ENCODE data around the gene CFDP1.

The CFDP1 gene

DNA sequence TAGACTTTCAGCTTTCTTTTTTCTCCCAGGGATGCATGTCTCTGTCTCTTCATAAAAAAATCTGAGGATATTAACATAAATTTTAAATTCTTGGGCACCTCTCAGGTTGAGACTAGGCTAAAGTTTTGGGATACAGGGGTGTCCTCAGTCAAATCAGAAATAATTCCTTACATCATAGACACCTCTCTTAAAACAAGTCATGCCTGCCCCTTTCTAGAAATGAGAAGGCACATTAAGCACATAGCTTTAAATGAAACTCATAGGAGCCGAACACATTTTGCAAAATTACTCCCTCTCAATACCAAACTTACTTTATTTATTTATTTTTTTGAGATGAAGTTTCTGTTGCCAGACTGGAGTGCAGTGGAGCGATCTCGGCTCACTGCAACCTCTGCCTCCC is 114.6 kb downstream of the CFDP1 start:
- H3K4me3 ChIP-seq (ENCODE audit: low read depth, low read length): no peak overlapping the region
- in situ Hi-C loops (cut with HindIII; ENCODE audit: low sequenced_read_pairs): no loop called here
- DNase-seq (ENCODE audit: low read depth, low spot score): no peak
- TF ChIP-seq, protein P1, sequence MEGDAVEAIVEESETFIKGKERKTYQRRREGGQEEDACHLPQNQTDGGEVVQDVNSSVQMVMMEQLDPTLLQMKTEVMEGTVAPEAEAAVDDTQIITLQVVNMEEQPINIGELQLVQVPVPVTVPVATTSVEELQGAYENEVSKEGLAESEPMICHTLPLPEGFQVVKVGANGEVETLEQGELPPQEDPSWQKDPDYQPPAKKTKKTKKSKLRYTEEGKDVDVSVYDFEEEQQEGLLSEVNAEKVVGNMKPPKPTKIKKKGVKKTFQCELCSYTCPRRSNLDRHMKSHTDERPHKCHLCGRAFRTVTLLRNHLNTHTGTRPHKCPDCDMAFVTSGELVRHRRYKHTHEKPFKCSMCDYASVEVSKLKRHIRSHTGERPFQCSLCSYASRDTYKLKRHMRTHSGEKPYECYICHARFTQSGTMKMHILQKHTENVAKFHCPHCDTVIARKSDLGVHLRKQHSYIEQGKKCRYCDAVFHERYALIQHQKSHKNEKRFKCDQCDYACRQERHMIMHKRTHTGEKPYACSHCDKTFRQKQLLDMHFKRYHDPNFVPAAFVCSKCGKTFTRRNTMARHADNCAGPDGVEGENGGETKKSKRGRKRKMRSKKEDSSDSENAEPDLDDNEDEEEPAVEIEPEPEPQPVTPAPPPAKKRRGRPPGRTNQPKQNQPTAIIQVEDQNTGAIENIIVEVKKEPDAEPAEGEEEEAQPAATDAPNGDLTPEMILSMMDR (IDR thresholded peaks at IDR 0.05; ENCODE audit: low read depth, low read length): no peak

DNA sequence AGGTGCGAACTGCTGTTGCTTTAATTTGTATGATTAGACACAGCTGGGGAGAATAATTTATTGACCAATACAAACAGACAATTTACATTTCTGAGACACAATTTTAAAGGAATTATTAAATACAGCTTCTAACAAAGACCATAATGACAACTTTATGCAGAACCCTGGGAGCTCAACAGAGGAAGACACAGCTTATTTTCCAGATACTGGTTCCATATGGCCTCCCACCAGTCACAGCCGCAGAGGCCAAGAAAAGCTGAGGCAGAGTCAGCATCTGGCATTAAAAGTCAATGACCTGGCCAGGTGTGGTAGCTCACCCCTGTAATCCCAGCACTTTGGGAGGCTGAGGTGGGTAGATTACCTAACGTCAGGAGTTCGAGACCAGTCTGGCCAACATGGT is 115.8 kb downstream of the CFDP1 start:
- TF ChIP-seq, protein P1 (IDR thresholded peaks at IDR 0.05; ENCODE audit: low read depth, low read length): no peak
- no peak overlapping the region for H3K4me3 ChIP-seq (ENCODE audit: low read depth, low read length)
- DNase-seq (ENCODE audit: low read depth, low spot score): no peak
- in situ Hi-C loops (cut with HindIII; ENCODE audit: low sequenced_read_pairs): no loop called here

DNA sequence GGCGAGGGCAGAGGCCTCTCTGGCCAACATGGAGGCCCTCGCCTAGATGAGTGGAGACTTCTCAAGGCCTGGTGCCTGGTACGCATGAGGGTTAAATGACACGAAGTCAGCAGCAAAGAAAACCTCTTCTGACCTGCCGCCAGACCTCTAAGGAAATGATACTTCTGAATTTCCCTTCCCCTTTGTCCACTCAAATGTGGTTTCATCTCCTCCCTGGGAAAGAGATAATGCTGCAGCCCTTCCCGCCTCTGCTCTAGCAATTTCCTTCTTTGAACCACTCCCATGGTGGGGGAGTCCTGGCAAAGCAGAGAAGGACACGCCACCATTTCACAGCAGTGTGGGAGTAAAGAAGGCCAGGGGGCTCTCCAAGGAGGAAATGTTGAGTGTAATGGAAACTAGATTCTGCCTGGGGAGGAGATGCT is 116.2 kb downstream of the CFDP1 start:
- in situ Hi-C loops (cut with HindIII; ENCODE audit: low sequenced_read_pairs): no loop called here
- no peak for DNase-seq (ENCODE audit: low read depth, low spot score)
- TF ChIP-seq, protein P1 (IDR thresholded peaks at IDR 0.05; ENCODE audit: low read depth, low read length): no peak
- no peak overlapping the region for H3K4me3 ChIP-seq (ENCODE audit: low read depth, low read length)

DNA sequence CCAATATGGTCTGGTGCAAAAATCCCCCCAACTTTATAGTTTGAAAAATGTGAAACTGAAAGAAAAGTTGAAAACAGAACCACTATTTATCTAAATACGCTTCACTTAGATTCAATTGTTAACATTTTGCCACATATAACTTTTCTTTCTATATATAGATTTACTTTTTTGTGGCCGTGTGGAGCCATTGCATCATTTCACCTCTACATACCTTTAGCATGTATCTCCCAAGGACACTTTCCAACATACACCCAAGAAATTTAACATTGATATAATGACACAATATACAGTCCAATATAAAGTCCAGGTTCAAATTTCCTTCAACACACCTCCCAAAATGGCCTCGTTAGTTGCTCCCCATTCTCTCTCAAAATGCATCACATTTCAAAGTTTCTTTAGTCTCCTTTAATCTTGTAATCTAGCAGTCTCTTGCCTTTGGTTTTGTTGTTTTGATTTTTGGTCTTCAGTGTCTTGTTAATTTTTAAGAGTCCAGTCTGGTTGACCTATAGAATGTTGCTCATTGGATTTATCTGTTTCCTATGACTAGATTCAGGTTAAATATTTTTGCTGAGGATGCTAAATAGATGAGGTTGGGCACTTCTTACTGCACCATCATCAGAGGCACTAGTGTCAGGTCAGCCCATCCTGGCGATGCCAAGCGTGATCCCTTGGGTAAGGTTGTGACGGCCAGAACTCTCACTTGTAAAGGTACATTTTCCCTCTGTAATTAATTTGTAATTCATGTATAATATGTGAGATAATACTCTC is 117.6 kb downstream of the CFDP1 start:
- in situ Hi-C loops (cut with HindIII; ENCODE audit: low sequenced_read_pairs): no loop called here
- no peak overlapping the region for H3K4me3 ChIP-seq (ENCODE audit: low read depth, low read length)
- no peak for DNase-seq (ENCODE audit: low read depth, low spot score)
- TF ChIP-seq, protein P1 (IDR thresholded peaks at IDR 0.05; ENCODE audit: low read depth, low read length): no peak

DNA sequence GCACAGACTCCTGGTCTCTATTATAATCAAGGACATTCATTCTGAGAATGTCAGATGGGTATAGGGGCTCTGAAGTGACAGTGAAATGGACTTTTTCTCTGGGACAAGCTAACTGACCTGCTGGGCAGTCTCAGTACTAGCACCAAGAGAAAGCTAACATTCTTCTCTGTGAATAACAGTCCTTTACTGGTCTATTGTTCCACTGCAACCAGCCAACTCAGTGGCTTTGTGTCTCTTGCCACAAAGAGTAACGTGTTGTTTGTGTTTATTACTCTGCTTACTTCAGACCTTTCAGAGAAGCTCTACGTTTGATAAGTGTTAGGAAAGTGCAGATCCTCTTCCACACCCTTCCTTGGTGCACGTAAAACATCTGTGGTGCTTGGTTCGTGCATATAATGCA is 120.4 kb downstream of the CFDP1 start:
- H3K4me3 ChIP-seq (ENCODE audit: low read depth, low read length): no peak overlapping the region
- TF ChIP-seq, protein P1 (IDR thresholded peaks at IDR 0.05; ENCODE audit: low read depth, low read length): no peak
- in situ Hi-C loops (cut with HindIII; ENCODE audit: low sequenced_read_pairs): no loop called here

DNA sequence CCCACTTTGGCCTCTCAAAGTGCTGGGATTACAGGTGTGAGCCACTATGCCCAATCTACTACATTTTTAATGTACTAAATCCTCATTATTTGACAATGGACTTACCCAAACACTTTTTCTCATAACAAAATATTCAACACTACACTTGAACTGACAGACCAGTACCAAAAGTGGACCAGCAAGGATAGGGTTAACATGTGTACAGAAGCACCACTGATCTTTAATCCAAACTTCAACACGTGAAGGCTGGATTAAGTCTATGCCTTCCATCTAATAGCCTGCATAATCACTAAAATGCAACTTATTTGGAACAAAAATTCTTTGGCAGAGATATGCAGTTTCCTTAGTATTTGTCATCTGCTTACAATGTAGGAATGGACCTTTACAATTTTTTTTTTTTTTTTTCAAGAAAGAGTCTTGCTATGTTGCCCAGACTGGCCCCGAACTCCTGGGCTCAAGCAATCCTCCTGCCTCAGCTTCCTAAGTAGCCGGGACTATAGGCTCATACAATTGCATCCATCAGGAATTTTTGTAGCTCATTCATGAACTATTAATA is 121.8 kb downstream of the CFDP1 start:
- TF ChIP-seq, protein P1 (IDR thresholded peaks at IDR 0.05; ENCODE audit: low read depth, low read length): no peak
- in situ Hi-C loops (cut with HindIII; ENCODE audit: low sequenced_read_pairs): no loop called here

More for the DNA sequence above, 120.4 kb downstream of the CFDP1 start:
- no peak for DNase-seq (ENCODE audit: low read depth, low spot score)

More for the DNA sequence above, 121.8 kb downstream of the CFDP1 start:
- no peak for DNase-seq (ENCODE audit: low read depth, low spot score)
- H3K4me3 ChIP-seq (ENCODE audit: low read depth, low read length): no peak overlapping the region
